ENCODE data around the gene RGS6.

Gene RGS6

DNA sequence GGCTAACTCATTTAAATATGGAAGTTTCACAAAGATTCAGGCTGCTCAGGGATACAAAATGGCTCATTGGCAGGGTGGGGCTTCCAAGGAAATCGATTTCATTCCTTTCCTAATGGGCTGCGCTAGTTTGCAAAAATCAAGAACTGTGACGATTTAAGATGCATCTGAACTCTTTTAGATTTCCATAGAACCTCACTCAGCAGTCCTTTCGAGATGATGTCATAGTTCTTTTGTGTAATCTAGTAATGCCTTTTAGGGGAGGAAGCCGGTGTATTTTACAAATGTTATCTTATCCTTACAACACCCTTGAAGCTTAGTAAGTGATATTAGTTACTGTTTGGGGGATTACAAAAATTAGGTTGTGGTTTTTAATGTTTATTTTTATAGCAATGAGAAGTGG, 239.8 kb downstream of the RGS6 start:
- DNase-seq, result no peak

GRCh38 chr14:72172597-72172996, 240.4 kb downstream of the RGS6 start:
- DNase-seq, result no peak

DNA sequence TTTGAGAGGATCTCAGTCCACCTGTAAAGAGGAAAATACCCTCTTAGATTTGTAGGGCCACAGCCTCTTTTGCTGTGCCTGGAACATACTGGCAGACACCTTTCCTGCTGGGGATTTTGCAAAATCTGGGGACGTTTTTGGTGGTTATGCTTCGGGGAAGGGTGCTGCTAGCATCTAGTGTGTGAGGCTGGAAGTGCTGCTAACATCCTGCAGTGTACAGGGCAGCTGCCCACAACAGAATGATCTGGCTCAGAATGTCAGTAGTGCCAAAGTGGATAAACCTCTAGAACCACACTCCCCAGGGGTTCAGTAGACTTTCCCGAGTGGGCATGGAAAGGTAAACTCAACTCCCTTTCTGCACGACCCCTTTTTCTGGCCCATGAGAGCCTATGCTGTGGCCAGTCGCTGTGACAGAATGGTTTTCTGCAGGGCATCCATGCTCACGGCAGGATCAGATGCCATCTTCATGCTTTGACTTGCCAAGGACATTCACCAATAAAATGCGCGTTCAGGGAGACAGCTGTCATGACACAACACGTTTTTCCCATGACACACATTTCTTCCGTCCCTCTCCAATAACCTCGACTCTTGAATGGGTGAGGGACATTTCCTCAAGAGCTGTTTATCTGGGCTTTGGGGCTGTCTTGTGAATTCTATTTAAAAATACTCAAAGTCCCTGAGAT, 240.9 kb downstream of the RGS6 start:
- DNase-seq, result no peak

DNA sequence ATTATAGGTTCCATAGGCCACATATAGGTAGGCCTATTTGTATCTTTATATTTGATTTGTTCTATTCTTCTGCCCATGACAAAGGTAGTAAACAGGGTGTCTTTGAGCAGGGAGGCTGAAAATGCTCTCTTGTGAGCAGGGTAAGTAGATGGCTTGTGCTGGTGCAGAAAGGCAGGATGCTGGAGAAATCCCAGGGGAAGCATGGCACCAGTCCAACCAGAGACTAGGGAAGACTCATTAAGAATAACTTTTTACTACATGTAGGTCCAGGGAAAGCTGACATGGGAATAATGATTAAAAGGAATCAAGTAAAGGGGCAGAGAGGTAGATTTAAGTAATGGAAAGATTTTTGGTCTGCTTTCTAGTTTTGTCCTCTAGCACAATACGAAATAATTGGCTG, 245.0 kb downstream of the RGS6 start:
- no peak for DNase-seq

GRCh38 chr14:72178517-72178916, 246.3 kb downstream of the RGS6 start:
- no peak for DNase-seq

DNA sequence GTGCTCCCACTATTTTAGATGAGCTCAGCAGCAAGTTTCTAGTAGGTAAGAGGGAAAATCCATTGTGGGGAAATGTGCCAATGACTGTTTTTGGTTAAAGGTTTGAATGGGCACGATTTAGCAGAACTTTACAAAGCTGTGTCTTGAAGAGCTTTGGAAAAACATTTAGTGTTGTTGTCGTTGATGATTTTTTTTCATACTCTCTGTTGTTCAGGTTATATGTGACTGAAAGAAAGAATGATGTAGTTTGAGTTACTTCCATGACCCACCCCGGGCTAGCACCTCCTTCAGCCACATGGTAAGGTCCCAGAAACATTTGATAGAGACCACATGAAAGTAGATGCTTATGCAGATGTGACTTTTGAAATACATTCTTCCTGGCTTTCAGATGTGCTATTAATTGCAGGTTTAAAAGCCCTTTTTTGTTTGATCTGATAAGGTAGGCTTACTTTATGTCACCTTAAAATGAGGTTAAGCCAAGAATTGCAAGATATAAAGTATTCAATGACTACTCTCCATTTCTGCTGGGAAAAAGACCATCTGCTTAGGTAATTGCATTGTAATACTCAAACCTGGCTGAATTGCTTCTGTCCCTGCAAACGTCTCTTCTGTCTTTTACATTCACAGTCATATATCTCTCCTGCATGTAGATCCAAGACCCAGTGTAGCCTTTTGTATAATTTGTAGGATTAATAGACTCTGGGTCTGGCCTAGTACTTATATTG, 250.6 kb downstream of the RGS6 start:
- DNase-seq, result no peak

DNA sequence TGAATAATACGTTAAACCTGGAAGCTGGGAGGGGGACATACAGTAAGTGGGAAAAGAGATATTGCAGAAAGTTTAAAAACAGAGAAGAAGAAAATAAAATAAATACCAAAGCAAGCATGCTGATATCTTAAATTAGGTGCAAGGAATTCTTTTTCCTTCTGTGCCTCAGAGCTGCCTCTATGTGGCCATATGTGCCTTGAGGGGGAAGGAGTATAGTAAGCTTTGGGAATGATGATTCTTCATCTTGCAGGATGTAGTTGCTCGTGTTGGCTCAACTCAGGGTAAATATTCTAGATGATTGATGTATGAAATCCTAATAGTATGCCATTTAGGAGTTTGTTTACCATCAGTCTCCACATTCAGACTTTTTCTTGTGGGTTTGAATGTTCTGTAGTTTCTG, 251.4 kb downstream of the RGS6 start:
- DNase-seq, result no peak

DNA sequence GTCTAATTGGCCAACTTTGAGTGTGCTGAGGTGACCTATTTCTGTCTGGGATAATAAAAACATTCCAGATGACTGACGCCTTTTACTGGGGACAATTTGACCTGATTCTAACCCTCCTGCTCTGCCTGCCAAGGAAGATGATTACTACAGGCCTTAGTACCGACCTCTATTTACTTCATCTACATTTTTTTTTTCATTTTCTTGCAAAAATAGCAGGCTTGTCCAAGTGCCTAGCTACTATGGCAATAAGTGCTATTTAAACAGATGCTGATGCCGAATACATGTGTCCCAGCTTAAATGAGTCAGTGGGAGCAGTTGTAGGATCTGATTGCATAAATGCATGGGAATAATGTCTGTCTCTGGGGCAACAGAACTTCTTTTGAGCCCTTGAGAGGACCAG, 254.3 kb downstream of the RGS6 start:
- DNase-seq, result no peak

DNA sequence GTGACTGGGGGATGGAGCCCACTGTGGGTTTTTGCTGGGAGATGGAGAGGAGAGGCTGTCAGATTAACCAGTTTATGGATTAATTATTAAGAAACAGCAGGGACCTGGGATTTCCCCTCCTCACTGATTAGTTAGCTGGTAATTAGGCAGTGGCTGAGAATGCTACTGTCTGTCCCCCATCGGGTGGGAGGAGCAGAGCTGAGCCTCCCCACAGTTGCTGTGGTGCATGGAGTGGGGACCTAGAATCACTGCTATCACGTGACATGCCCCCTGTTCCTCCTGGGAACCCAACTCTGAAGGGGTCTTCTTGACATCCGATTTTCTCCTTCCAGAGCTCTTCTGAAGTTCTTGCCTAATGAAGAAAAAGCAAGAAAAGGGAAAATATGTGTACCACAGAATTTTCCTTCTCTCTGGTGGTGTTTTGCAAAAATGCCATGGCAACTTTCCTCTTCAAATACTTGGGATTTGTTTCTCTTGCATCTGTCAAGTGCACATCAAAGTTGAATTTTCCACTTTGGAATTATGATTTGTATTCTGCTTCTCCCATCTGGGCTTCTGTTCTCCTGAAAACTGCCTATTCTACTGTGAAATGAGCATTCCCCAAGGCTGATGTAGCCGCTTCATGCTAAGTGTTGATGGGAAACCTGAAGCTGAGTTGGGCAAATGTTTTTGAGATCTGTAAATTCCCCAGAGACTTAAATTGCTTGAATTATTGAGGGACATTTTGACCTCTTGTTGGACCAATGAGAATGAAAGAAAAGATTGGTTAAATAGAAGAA, 264.2 kb downstream of the RGS6 start:
- no peak for DNase-seq

GRCh38 chr14:72201645-72202044, 269.4 kb downstream of the RGS6 start:
- DNase-seq, result no peak

DNA sequence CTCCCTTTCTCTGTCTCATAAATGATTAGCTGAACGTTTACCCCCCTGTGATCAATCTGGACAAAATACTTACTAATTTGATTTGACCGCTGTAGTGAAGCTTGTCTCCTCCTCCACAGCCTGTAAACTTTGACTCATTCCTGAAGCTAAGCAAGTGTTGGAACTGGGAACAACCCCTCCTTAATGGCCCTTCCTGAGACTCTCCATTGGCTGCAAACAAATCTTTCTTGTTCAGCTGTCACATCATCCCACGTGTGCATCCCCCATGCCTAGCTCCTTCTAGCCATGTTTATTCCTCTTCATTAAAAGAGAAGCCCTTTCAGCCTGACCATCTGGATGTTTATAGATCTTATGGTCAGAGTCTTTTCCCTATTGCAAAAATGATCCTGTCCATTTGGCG, 281.2 kb downstream of the RGS6 start:
- no peak for DNase-seq

DNA sequence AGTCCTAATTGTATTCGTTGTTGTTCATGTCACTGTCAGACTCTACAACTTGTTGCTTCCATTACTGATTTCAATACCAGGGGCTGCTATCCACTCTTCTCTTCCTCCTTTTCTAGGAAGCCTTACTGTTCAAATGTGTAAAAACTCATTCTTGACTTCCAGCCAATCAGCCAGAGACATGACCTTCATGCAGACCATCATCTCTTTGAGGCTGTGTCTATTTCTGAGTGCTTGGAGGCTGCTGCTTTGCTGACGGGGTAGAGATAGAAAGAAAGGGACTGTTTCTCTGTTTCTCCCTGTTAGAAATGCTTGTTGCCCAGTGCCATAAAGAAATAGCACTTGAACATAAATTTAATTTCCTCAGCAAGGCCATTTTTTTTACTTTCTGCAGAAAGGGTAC, 282.9 kb downstream of the RGS6 start:
- DNase-seq, result no peak

DNA sequence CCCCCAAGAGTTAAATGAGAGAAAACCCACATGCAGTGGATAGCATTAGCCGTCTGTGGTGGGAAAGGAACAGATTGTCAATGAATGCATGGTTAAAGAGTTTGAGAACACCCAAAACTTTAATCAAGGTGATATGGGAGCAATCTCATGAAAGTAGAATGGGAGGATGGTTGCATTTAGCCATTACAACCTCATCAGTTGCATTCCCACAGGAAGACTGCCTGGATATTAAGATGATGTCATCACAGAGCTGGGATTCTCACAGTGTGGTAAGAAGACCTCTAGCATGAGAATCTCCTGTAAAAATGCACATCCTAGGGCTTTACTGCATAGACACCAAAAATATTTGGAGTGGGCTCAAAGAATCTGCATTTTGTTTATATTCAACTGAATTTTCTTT, 284.9 kb downstream of the RGS6 start:
- no peak for DNase-seq

GRCh38 chr14:72222046-72222445, 289.8 kb downstream of the RGS6 start:
- DNase-seq, result no peak

DNA sequence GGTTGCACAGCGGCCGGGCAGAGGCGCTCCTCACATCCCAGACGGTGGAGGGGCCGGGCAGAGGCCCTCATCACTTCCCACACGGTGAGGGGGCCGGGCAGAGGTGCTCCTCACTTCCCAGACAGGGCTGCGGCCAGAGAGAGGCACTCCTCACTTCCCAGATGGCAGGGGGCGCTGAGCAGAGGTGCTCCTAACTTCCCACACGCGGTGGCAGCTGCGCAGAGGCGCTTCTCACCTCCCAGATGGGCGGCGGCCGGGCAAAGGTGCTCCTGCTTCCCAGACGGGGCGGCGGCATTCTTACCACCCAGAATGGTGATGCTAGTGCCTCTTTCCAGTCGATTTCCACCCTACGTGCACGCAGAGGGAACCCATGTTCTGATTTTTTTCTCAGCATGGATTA, 304.4 kb downstream of the RGS6 start:
- no peak for DNase-seq

GRCh38 chr14:72237722-72238666, 305.8 kb downstream of the RGS6 start:
- no peak for DNase-seq

- no peak for DNase-seq
Observed at GRCh38 chr14:72243309-72244293, 311.4 kb downstream of the RGS6 start.

DNA sequence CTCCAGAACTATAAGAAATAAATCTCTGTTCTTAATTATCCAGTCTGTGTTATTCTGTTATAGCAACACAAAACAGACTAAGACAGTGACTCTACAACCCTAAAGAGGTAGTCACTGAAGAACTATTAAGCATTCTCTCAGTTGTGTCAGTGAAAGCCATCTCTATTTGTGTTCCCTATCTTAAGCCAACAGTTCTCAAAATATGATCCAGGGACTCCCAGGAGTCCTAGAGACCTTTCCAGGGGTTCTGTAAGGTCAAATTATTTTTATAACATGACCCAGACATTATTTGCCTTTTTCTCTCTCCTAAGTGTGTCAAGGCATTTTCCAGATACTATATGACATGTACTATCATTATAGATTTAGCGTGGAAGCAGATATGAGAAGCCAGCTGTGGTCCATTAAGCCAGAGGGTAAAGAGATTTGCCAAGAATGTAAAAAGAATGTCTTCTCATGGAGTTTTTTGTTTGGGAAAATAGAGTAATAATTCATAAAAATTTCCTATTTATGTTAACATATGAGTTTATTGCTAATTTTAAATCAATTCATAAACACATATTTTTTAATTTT, 315.8 kb downstream of the RGS6 start:
- no peak for DNase-seq

DNA sequence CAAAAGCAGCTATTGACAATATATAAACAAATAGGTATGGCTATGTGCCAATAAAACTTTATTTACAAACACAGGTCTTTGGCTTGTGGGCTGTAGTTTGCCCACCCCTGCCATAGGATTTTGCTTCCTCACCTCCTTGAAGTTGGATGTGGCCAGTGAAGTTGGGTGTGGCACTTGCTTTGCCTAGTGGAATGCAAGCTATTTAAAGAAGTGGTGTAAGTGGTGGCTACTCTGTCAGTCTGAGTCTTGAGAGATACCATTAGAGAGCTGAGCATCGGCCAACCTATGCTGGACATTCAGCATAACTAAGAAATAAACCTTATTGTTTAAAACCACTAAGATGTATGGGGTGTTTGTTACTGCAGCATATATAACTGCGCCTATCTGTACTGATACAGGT, 321.3 kb downstream of the RGS6 start:
- no peak for DNase-seq

DNA sequence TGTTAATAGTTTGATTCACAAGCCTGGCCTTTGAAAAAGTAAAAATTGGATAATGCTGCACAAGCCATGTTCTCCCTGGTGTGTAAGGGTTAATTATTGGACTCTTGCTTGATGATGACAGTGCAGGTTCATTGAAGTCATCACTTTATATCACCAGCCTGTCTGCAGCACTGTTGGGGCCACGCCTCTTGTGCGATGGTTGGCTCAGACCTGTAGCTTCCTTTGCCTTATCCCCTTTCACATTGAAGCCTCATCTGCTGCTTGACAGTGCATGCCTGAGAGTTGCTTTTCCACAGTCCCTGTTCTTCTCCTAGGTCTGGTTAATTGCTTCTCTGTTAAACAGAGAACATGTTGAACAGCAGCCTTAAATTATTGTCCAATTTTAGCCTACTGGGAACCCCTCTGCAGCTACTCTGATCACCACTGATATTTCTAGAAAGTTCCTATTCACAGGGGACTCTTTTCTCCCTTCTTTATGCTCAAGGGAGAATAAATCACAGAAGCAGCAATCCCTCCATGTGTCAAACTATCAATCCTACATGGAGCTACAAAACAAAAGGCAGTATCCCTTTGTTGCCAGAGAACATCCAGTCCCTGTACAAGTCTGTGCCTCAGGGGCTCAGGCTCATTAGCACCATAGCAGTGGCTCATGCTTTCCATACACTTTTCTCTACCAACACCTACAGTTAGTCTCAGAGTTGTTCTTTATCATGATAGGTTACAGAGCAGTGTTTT, 322.1 kb downstream of the RGS6 start:
- DNase-seq, result no peak

Data from NCI-H2227 treated with DMSO at 0.1 percent for 48 hours (cell line).